Fibroblast of pulmonary artery (primary cell): ENCODE measurements around the gene ZNF804B.

Source experiments
- DNase-seq: peaks from one replicate; pipeline ENCODE4 v3.0.0-alpha.2; 2010; ENCODE audit warnings: low read depth
- H3K4me3 ChIP-seq: replicated peaks from 2 replicates; pipeline ENCODE4 v1.5.1; 2011; ENCODE audit warnings: low read depth, mild to moderate bottlenecking, control low read depth, low read length, moderate library complexity
- TF ChIP-seq, protein P1 (sequence below): IDR thresholded peaks from 2 replicates; pipeline ENCODE4 v1.5.1; 2011; ENCODE audit warnings: mild to moderate bottlenecking, control low read depth, low read length, inconsistent platforms; ENCODE audit errors: missing control alignments

The ZNF804B gene

DNA sequence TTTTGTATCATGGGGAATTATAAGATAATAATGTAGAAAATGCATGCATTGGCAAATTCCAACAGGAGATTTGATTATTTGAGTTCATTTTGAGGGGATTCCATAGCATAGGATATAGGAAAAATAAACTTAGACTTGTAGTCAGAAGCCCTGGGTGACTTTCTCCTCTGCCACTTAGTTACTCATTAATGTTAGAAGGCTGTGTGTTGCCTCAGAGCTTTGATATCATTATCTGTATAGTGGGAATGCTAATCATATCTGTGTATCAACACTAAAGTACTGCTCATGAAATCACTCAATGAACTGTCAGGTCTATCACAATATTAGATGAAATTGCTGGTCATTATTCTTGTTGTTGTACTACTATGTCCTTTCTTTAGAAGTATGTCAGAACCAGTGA is 59.1 kb downstream of the ZNF804B start:
- H3K4me3 ChIP-seq: no peak overlapping the region
- DNase-seq: no peak
- TF ChIP-seq, protein P1, sequence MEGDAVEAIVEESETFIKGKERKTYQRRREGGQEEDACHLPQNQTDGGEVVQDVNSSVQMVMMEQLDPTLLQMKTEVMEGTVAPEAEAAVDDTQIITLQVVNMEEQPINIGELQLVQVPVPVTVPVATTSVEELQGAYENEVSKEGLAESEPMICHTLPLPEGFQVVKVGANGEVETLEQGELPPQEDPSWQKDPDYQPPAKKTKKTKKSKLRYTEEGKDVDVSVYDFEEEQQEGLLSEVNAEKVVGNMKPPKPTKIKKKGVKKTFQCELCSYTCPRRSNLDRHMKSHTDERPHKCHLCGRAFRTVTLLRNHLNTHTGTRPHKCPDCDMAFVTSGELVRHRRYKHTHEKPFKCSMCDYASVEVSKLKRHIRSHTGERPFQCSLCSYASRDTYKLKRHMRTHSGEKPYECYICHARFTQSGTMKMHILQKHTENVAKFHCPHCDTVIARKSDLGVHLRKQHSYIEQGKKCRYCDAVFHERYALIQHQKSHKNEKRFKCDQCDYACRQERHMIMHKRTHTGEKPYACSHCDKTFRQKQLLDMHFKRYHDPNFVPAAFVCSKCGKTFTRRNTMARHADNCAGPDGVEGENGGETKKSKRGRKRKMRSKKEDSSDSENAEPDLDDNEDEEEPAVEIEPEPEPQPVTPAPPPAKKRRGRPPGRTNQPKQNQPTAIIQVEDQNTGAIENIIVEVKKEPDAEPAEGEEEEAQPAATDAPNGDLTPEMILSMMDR: no peak

DNA sequence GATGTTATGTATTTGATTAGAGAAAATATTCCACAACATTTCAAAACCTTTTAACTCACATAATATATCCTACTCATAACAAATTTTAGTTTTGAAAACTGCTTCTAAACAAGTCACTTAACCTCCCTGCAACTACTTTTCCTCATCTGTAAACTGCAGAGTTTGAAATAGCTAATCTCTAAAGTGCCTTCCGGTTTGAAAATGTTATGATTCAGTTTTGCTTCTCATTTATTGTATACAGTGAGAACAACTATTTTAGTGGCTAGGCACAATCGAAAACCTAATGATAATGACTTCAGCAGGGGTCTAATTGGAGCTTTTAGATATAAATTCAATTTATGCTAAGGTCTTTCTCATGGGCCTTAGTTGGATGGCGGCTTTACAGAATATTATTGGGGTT is 66.7 kb downstream of the ZNF804B start:
- no peak for DNase-seq
- no peak overlapping the region for H3K4me3 ChIP-seq
- TF ChIP-seq, protein P1: no peak

DNA sequence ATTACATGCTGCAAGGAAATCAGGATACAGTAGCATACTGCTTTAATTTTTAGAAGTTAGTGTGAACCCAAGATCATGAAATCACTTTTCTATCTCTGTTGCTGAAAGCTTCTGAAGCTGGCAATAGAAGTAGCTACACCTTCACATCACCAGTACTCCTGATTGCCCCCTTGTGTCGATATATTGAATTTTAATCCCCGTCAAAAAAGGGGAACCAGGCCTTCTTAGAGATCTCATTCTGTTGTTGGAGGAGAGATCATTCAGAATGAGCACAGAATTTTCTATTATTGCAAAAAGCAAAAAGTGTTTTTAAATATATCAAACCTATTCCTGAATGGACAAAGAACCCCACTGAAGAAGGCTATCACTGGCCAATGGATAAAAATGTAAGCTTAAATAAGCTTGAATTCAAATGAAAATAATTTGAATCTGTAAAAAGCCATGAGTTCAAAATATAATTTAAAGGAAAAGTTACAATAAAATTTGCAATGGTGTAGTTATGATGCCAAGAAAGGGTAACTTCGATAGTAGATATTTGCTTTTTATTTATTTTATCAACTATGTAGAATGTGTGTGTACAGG is 75.7 kb downstream of the ZNF804B start:
- peak; percentile 23 for DNase-seq
- TF ChIP-seq, protein P1: peak; percentile 39
- H3K4me3 ChIP-seq: no peak overlapping the region

DNA sequence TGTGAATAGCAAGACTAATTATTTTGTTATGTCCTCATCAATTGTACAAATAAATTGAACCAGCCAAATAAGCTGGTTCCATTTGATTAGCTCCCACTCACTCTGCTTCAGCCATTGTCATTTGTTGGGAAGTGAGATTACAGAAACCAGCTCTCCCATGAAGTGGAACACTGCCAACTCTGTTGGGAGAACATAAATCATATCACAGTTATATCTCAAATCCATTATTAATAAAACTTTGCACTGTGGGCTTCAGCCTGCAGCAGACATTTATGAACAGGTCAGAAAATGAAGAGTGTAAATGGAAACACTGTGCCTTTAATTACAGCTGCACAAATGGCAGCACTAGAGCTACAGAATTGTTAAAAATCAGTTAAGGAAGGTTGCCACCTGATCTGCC is 82.7 kb downstream of the ZNF804B start:
- TF ChIP-seq, protein P1: no peak
- H3K4me3 ChIP-seq: no peak overlapping the region
- DNase-seq: no peak

DNA sequence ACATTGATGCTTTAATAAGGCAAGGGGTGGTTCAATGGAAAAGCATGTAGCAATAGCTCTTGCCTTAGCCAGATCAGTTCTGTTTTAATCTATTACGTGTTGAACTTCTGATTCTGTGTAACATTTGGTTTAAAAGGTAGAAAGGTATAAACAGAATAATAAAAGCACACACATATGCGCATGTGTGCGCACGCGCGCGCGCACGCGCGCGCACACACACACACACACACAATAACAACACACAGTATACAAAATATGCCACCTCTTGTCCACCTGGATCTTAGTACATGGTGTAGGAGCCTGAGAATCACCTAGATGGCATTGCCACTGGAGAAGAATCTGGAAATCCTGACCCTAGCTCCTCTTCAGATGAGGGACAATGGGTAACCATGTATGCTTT is 85.6 kb downstream of the ZNF804B start:
- TF ChIP-seq, protein P1: no peak
- DNase-seq: no peak
- no peak overlapping the region for H3K4me3 ChIP-seq

DNA sequence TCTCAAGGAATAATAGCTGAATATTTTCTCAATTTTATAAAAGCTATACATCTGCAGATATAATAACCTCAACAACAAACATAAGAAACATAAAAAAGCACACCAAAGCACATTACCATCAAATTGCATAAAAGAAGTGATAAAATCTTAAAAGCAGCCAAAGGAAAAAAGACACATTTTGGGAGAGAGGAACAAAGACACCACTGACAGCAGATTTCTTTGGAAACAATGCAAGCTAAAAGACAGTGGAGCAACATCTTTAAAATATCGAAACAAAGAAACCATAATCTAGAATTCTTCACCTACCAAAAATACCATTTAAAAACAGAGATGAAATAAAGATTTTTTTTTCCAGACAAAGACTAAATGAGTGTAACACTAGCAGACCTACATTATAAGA is 91.7 kb downstream of the ZNF804B start:
- TF ChIP-seq, protein P1: no peak
- H3K4me3 ChIP-seq: no peak overlapping the region
- no peak for DNase-seq

DNA sequence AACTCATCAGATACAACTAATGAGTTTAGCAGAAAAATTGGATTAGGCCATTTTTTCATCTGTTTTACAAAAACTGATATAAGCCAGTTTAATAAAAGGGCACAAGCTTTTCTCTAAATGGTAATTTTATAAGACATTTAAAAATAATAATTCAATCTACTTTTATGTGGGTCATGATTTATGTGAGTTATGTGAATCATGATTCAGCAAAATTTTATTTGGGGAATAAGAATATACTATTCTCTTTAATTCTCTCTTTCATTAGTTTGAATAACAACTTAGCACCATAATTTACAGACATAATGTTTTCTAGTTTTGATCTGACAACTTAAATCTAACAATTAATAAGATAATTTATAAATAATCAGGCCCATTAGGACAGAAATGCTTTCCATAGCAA is 99.8 kb downstream of the ZNF804B start:
- DNase-seq: no peak
- H3K4me3 ChIP-seq: no peak overlapping the region
- TF ChIP-seq, protein P1: no peak
